HG03108 (cell line): ENCODE results near the gene TAPBP.

ENCODE experiments used
- ATAC-seq: cut with Tn5 transposase; IDR thresholded peaks from one replicate; pipeline ENCODE4 v1.9.1; 2021; ENCODE audit warnings: moderate library complexity; ENCODE audit not compliant: unreplicated experiment

Gene TAPBP

GRCh38 chr6:33249732-33250630 lies 63.9 kb downstream of the TAPBP start:
- ATAC-seq = no peak
